Fibroblast of skin of right quadriceps (primary cell): ENCODE results near the gene TESK1.

Experiments used
- DNase-seq: peaks from one replicate; pipeline ENCODE4 v3.0.0-alpha.2; 2013

The TESK1 gene

GRCh38 chr9:35649431-35650340, 44.6 kb downstream of the TESK1 start:
- DNase-seq, result no peak

GRCh38 chr9:35650341-35651158, 45.5 kb downstream of the TESK1 start, which contains the start of gene SIT1:
Gene SIT1 (minus strand): TSS chr9:35650931. CDS start chr9:35650853, 78 bp downstream.
- no peak for DNase-seq

- DNase-seq, result peak; percentile 46
Observed at GRCh38 chr9:35651956-35652828, 47.1 kb downstream of the TESK1 start.

- DNase-seq, result no peak
Observed at GRCh38 chr9:35652829-35653209, 47.8 kb downstream of the TESK1 start.

GRCh38 chr9:35653611-35654010, 48.5 kb downstream of the TESK1 start:
- no peak for DNase-seq

- DNase-seq, result no peak
Observed at GRCh38 chr9:35656348-35656747, 51.3 kb downstream of the TESK1 start.

GRCh38 chr9:35656831-35657545, 51.9 kb downstream of the TESK1 start:
- DNase-seq, result no peak

- peak; percentile 100 for DNase-seq
Observed at GRCh38 chr9:35657546-35658136, 52.6 kb downstream of the TESK1 start, which contains the start of gene RMRP. Gene RMRP (minus strand): TSS chr9:35658019.

- peak; percentile 83 for DNase-seq
Observed at GRCh38 chr9:35658137-35658967, 53.3 kb downstream of the TESK1 start, which contains the start of gene CCDC107. Gene CCDC107 (plus strand): TSS chr9:35658292. CDS start chr9:35658380, 88 bp downstream.

GRCh38 chr9:35658968-35659220, 53.8 kb downstream of the TESK1 start:
- peak; percentile 51 for DNase-seq

GRCh38 chr9:35659340-35659739, 54.3 kb downstream of the TESK1 start:
- peak; percentile 46 for DNase-seq
